ENCODE measurements around the gene MYCN. TPM values are rescaled to one million over a fixed set of nuclear protein-coding genes. Genes with fewer than 3 reads are reported as not detected.

The MYCN gene
- total and polyA plus RNA-seq, 2 experiments from 2014 or later, result 8.9 to 16.7 TPM

DNA sequence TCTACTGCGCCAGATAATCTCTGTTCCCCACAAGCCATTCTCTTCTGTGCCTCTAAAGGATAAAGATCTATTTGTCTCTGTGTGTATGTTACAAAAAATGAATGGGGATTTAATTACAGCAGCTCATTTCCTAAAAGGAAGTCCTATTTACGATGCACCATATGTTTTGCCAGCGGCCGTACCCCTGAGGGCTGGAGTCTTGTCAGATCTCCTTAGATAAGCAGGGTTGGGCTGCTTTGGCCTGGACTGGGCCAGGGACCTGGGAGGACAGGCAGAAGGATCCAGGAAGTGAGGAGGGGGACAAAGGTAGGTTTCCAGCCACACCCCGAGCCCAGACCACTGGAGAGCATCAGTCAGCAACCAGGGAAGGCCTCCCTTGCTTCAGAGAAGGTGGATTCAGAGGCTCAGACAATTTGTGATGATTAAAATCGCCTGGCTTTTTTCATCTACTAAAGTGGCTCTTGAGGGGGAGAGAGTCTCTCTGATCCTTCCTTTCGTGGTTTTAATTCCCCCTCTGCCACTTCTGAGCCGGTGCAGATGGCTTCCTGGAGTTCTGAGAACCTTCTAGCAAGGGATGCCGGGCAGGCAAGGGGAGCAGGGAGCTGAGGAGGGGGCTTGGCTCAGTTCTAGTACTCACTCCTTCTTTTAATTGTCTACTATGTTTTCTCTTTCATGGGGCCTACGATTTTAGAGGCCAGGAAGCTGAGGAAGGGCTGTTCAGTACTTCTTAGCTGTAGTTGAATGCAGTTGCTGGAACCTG lies 42.1 kb downstream of the MYCN start:
- no peak overlapping the region for H3K27ac ChIP-seq
- no peak overlapping the region for H3K4me2 ChIP-seq
- no peaks in the 10 kb centered on the region for H3K79me2 ChIP-seq
- H3K9me3 ChIP-seq (ENCODE audit: low read depth), result no peaks in the 10 kb centered on the region
- H3K9me2 ChIP-seq (replicated peaks; ENCODE audit: insufficient read depth), result no peaks in the 10 kb centered on the region
- no peak for DNase-seq (ENCODE audit: low spot score)
- no peaks in the 10 kb centered on the region for H4K20me1 ChIP-seq (ENCODE audit: insufficient read depth, poor library complexity, severe bottlenecking)
- H3K36me3 ChIP-seq (replicated peaks; ENCODE audit: insufficient read depth, low read depth), result no peaks in the 10 kb centered on the region
- no peak for TF ChIP-seq EZH2phosphoT487 (IDR thresholded peaks at IDR 0.05; ENCODE audit: low read depth, severe bottlenecking, unreplicated experiment)
- no peak for TF ChIP-seq EZH2 (IDR thresholded peaks at IDR 0.05; ENCODE audit: borderline replicate concordance)
- TF ChIP-seq, protein P1, sequence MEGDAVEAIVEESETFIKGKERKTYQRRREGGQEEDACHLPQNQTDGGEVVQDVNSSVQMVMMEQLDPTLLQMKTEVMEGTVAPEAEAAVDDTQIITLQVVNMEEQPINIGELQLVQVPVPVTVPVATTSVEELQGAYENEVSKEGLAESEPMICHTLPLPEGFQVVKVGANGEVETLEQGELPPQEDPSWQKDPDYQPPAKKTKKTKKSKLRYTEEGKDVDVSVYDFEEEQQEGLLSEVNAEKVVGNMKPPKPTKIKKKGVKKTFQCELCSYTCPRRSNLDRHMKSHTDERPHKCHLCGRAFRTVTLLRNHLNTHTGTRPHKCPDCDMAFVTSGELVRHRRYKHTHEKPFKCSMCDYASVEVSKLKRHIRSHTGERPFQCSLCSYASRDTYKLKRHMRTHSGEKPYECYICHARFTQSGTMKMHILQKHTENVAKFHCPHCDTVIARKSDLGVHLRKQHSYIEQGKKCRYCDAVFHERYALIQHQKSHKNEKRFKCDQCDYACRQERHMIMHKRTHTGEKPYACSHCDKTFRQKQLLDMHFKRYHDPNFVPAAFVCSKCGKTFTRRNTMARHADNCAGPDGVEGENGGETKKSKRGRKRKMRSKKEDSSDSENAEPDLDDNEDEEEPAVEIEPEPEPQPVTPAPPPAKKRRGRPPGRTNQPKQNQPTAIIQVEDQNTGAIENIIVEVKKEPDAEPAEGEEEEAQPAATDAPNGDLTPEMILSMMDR (IDR thresholded peaks at IDR 0.05; ENCODE audit: poor library complexity), result no peak
- no peaks in the 10 kb centered on the region for H3K27me3 ChIP-seq
- H2AFZ ChIP-seq, result no peak overlapping the region
- no peaks in the 10 kb centered on the region for H3K4me1 ChIP-seq (ENCODE audit: insufficient read depth)
- WGBS (ENCODE audit: low lambda C conversion rate, missing lambda C conversion rate), result 57% methylated on average over 10 of the region's 10 CpGs
- no peak overlapping the region for H3K4me3 ChIP-seq

DNA sequence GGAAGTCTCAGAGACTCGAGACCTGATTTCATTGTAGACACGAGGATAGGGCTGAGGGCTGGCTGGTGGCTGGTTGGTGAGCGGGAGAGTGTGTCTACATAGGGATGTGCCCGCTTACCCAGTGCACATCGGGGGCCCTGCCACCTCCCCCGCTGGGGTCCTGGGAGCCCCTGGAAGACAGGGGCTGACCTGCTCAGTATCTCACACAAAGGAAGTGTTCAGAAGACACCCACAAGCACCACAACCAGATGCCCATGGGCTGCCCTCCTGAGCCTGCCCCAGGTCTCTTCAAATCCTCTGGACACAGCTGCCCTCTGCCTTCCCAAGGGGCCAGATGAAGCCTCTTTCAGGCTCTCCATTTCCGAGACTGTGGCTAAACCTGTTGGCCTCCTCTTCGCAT lies 43.1 kb downstream of the MYCN start:
- TF ChIP-seq EZH2phosphoT487 (IDR thresholded peaks at IDR 0.05; ENCODE audit: low read depth, severe bottlenecking, unreplicated experiment) (no peak), EZH2 (IDR thresholded peaks at IDR 0.05; ENCODE audit: borderline replicate concordance) (no peak)
- TF ChIP-seq, protein P1 (IDR thresholded peaks at IDR 0.05; ENCODE audit: poor library complexity), result no peak
- Histone ChIP-seq H3K9me2 (replicated peaks; ENCODE audit: insufficient read depth) (no peaks in the 10 kb centered on the region), H3K4me2 (no peak overlapping the region), H3K27ac (no peak overlapping the region), H3K36me3 (replicated peaks; ENCODE audit: insufficient read depth, low read depth) (no peaks in the 10 kb centered on the region), H3K4me1 (ENCODE audit: insufficient read depth) (no peaks in the 10 kb centered on the region), H3K9me3 (ENCODE audit: low read depth) (no peaks in the 10 kb centered on the region), H3K27me3 (no peaks in the 10 kb centered on the region), H4K20me1 (ENCODE audit: insufficient read depth, poor library complexity, severe bottlenecking) (no peaks in the 10 kb centered on the region), H3K79me2 (no peaks in the 10 kb centered on the region), H2AFZ (no peak overlapping the region), H3K4me3 (no peak overlapping the region)
- no peak for DNase-seq (ENCODE audit: low spot score)
- WGBS (ENCODE audit: low lambda C conversion rate, missing lambda C conversion rate), result 93% methylated on average over 8 of the region's 8 CpGs

DNA sequence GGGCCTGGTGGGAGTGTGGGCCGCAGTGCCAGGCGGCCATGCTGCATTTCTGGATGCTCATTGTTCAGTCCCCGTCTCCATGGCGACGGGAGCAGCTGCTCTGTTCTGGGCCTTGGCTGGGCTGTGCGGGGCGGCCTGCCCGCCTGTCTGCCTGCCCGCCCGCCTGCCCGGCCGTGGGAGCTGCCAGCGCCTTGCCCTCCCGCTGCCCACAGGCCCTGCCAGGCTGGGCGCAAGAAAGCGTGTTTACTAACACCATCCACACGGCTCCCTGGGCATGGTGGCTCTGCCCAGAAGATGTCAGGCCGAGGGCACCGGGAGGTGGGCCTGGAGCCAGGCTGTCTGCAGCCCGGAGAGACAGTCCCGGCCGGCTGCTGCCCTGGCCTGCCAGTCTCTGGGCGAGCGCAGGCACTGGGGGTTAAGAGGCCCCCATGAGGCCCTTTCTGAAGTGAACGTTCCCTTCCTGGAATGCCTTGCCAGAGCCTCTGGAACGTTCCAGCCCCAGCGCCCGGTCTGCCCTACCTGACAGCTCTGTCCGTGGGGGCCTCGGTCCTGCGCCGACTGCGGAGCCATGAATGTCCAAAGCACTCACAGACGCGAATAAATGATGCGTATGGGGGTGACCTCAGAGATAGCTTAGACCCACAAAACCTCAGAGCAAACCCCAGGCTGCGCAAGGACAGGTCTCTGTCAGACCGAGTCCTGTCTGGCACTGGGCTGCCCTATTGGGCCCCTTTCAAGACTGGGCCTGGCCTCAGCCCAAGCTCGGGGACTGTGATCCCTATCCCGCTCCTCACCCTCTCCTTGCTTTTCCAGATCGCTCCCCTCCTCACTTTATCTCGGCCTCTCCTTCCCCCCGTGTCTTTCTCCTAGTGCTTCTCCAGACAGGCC lies 44.3 kb downstream of the MYCN start:
- H4K20me1 ChIP-seq (ENCODE audit: insufficient read depth, poor library complexity, severe bottlenecking), result no peaks in the 10 kb centered on the region
- H3K27me3 ChIP-seq, result no peaks in the 10 kb centered on the region
- H3K9me2 ChIP-seq (replicated peaks; ENCODE audit: insufficient read depth), result no peaks in the 10 kb centered on the region
- no peak overlapping the region for H3K27ac ChIP-seq
- H3K4me3 ChIP-seq, result no peak overlapping the region
- no peaks in the 10 kb centered on the region for H3K4me1 ChIP-seq (ENCODE audit: insufficient read depth)
- H3K9me3 ChIP-seq (ENCODE audit: low read depth), result no peaks in the 10 kb centered on the region
- TF ChIP-seq, protein P1 (IDR thresholded peaks at IDR 0.05; ENCODE audit: poor library complexity), result no peak
- TF ChIP-seq EZH2phosphoT487 (IDR thresholded peaks at IDR 0.05; ENCODE audit: low read depth, severe bottlenecking, unreplicated experiment) (no peak), EZH2 (IDR thresholded peaks at IDR 0.05; ENCODE audit: borderline replicate concordance) (no peak)
- DNase-seq (ENCODE audit: low spot score), result no peak
- no peaks in the 10 kb centered on the region for H3K36me3 ChIP-seq (replicated peaks; ENCODE audit: insufficient read depth, low read depth)
- no peaks in the 10 kb centered on the region for H3K79me2 ChIP-seq
- 91% methylated on average over 42 of the region's 43 CpGs for WGBS (ENCODE audit: low lambda C conversion rate, missing lambda C conversion rate)
- H3K4me2 ChIP-seq, result no peak overlapping the region
- H2AFZ ChIP-seq, result no peak overlapping the region
